H1 (cell line): ENCODE measurements around the gene ZNHIT3. TPM values are rescaled to one million over a fixed set of nuclear protein-coding genes. Genes with fewer than 3 reads are reported as not detected.
"Not testable (repeated sequence)": the region's sequence is repeated elsewhere in the genome, so short reads cannot be mapped to it uniquely, and the experiment has no call there.

ENCODE experiments used
- CTCF ChIA-PET: fragments of 300-600 bp; sonication (Branson Sonifier 250); formaldehyde crosslinking; loops from one replicate; lab custom pipeline; 2021; ENCODE audit not compliant: partially characterized antibody; lab: Charles Lee
- POLR2A ChIA-PET: fragments of 300-600 bp; sonication (Branson Sonifier 250); formaldehyde crosslinking; loops from one replicate; lab custom pipeline; 2021; ENCODE audit warnings: inconsistent platforms; ENCODE audit not compliant: partially characterized antibody; lab: Charles Lee
- DNase-seq, 2 experiments: peaks; one replicate each; pipeline versions ENCODE4 v3.0.0 to v3.0.0-alpha.2; 2010 to 2022; ENCODE audit warnings: low spot score in 2 of 2, low read depth in 1 of 2, mixed read lengths in 1 of 2
- FAIRE-seq: peaks from 2 replicates; lab custom pipeline; 2011; peaks lifted over from hg19 to GRCh38; lab: Jason Lieb, UNC
- H2AFZ ChIP-seq: 2 replicates; pipeline ENCODE4 v1.8.1; 2012; ENCODE audit warnings: low read length, inconsistent platforms
- H2AK5ac ChIP-seq: 2 replicates; pipeline ENCODE4 v1.6.1; 2013; ENCODE audit warnings: low read depth, low read length
- H2BK120ac ChIP-seq: replicated peaks from 2 replicates; pipeline ENCODE3; 2013; ENCODE audit warnings: low read depth, low read length, inconsistent platforms
- H2BK12ac ChIP-seq: 2 replicates; pipeline ENCODE4 v1.6.1; 2013; ENCODE audit warnings: low read depth, low read length
- H2BK15ac ChIP-seq: 2 replicates; pipeline ENCODE4 v1.6.1; 2013; ENCODE audit warnings: low read length
- H2BK20ac ChIP-seq: 2 replicates; pipeline ENCODE4 v1.6.1; 2013; ENCODE audit warnings: low read length
- H2BK5ac ChIP-seq: 2 replicates; pipeline ENCODE4 v1.6.1; 2013; ENCODE audit warnings: low read depth, low read length
- H3K14ac ChIP-seq: 2 replicates; pipeline ENCODE4 v1.6.1; 2013; ENCODE audit warnings: inconsistent platforms; ENCODE audit not compliant: insufficient read length
- H3K18ac ChIP-seq: 2 replicates; pipeline ENCODE4 v1.6.1; 2013; ENCODE audit warnings: low read length; ENCODE audit errors: extremely low read depth
- H3K23ac ChIP-seq: 2 replicates; pipeline ENCODE4 v1.6.1; 2013; ENCODE audit warnings: inconsistent platforms; ENCODE audit not compliant: insufficient read length
- H3K23me2 ChIP-seq: 2 replicates; pipeline ENCODE4 v1.6.1; 2013; ENCODE audit warnings: low read depth, low read length
- H3K27ac ChIP-seq: 2 replicates; pipeline ENCODE4 v1.6.1; 2011; ENCODE audit warnings: low read depth, low read length, inconsistent platforms
- H3K27me3 ChIP-seq, 4 experiments: replicated peaks in 1 of 4; 1 replicate in 1 of 4; 2 replicates in 3 of 4; pipeline versions ENCODE4 v1.6.1 to v1.8.1; 2011 to 2013; ENCODE audit warnings: low read length in 3 of 4, mild to moderate bottlenecking in 3 of 4, inconsistent platforms in 2 of 4, mixed read lengths in 2 of 4, moderate library complexity in 1 of 4; ENCODE audit not compliant: control insufficient read depth in 3 of 4, insufficient read depth in 3 of 4; ENCODE audit errors: extremely low read depth in 1 of 4
- H3K36me3 ChIP-seq, 4 experiments: 2 replicates each; pipeline versions ENCODE4 v1.6.1 to v1.8.1; 2011 to 2013; ENCODE audit warnings: mild to moderate bottlenecking in 4 of 4, low read length in 3 of 4, moderate library complexity in 2 of 4, control low read depth in 1 of 4, inconsistent platforms in 1 of 4; ENCODE audit not compliant: insufficient read depth in 4 of 4, control insufficient read depth in 2 of 4
- H3K4ac ChIP-seq: replicated peaks from 2 replicates; pipeline ENCODE3; 2013; ENCODE audit warnings: low read length, low read depth, mixed read lengths, inconsistent platforms; ENCODE audit not compliant: insufficient read length
- H3K4me1 ChIP-seq, 4 experiments: replicated peaks in 1 of 4; 1 replicate in 1 of 4; 2 replicates in 3 of 4; pipeline versions ENCODE4 v1.6.1 to v1.8.1; 2011 to 2013; ENCODE audit warnings: low read length in 3 of 4, inconsistent platforms in 2 of 4, mixed read lengths in 1 of 4; ENCODE audit not compliant: insufficient read depth in 4 of 4, control insufficient read depth in 3 of 4
- H3K4me2 ChIP-seq, 2 experiments: 2 replicates each; pipeline versions ENCODE4 v1.6.1 to v1.8.1; 2011 to 2013; ENCODE audit warnings: low read depth in 2 of 2, low read length in 2 of 2, control low read depth in 1 of 2, inconsistent platforms in 1 of 2, mild to moderate bottlenecking in 1 of 2; ENCODE audit not compliant: insufficient read depth in 1 of 2
- H3K4me3 ChIP-seq, 4 experiments: fragments of 200-600, 300-600 bp in 1 of 4; sonication (generic), shearing (Covaris generic), sonication (Bioruptor Twin) in 1 of 4; 2 replicates each; pipeline versions ENCODE4 v1.5.1 to v1.8.1; 2011 to 2016; ENCODE audit warnings: low read length in 4 of 4, low read depth in 3 of 4, control low read depth in 2 of 4, inconsistent platforms in 2 of 4, mild to moderate bottlenecking in 2 of 4, mixed read lengths in 1 of 4, moderate library complexity in 1 of 4; ENCODE audit not compliant: insufficient read depth in 2 of 4; ENCODE audit errors: extremely low read depth in 1 of 4
- H3K56ac ChIP-seq: replicated peaks from 2 replicates; pipeline ENCODE3; 2013; ENCODE audit warnings: low read depth, mild to moderate bottlenecking, mixed read lengths, low read length, inconsistent platforms; ENCODE audit not compliant: insufficient read length
- H3K79me1 ChIP-seq: 2 replicates; pipeline ENCODE4 v1.6.1; 2013; ENCODE audit warnings: low read depth, low read length, control low read depth
- H3K79me2 ChIP-seq, 2 experiments: 2 replicates each; pipeline versions ENCODE4 v1.6.1 to v1.8.1; 2012 to 2013; ENCODE audit warnings: low read length in 2 of 2, mild to moderate bottlenecking in 2 of 2, inconsistent platforms in 1 of 2; ENCODE audit not compliant: insufficient read depth in 2 of 2, control insufficient read depth in 1 of 2
- H3K9ac ChIP-seq, 4 experiments: replicated peaks in 1 of 4; 1 replicate in 1 of 4; 2 replicates in 3 of 4; pipeline versions ENCODE4 v1.6.1 to v1.8.1; 2011 to 2013; ENCODE audit warnings: low read depth in 3 of 4, low read length in 3 of 4, control low read depth in 2 of 4, mild to moderate bottlenecking in 2 of 4, moderate library complexity in 2 of 4, inconsistent platforms in 1 of 4; ENCODE audit errors: extremely low read depth in 1 of 4
- H3K9me3 ChIP-seq, 2 experiments: 2 replicates each; pipeline versions ENCODE4 v1.6.1 to v1.8.1; 2012 to 2013; ENCODE audit warnings: mild to moderate bottlenecking in 2 of 2, moderate library complexity in 2 of 2, control low read depth in 1 of 2, inconsistent platforms in 1 of 2, low read depth in 1 of 2, low read length in 1 of 2, mixed read lengths in 1 of 2; ENCODE audit not compliant: insufficient read depth in 2 of 2
- H4K20me1 ChIP-seq, 2 experiments: replicated peaks in 1 of 2; 2 replicates each; pipeline versions ENCODE3 to v1.8.1; 2011 to 2013; ENCODE audit warnings: inconsistent platforms in 2 of 2, low read length in 2 of 2, mild to moderate bottlenecking in 1 of 2; ENCODE audit not compliant: insufficient read depth in 2 of 2, control insufficient read depth in 1 of 2
- H4K5ac ChIP-seq: 2 replicates; pipeline ENCODE4 v1.6.1; 2013; ENCODE audit warnings: low read length, low read depth, mixed read lengths, inconsistent platforms; ENCODE audit not compliant: insufficient read length
- H4K8ac ChIP-seq: 2 replicates; pipeline ENCODE4 v1.8.0; 2013; ENCODE audit warnings: mild to moderate bottlenecking, moderate library complexity, low read length, inconsistent platforms; ENCODE audit not compliant: insufficient read depth; ENCODE audit errors: extremely low read depth
- H4K91ac ChIP-seq: replicated peaks from 2 replicates; pipeline ENCODE3; 2013; ENCODE audit warnings: low read length, mixed read lengths, inconsistent platforms; ENCODE audit not compliant: insufficient read length
- WGBS, 2 experiments: shearing (Covaris generic) in 1 of 2; methylation state at CpG; one replicate each; pipeline versions ENCODE4 v1.1.6 to v1.1.7; 2013 to 2015; ENCODE audit warnings: low lambda C conversion rate in 2 of 2, mixed read lengths in 2 of 2, inconsistent platforms in 1 of 2, low coverage in 1 of 2, missing lambda C conversion rate in 1 of 2; ENCODE audit not compliant: insufficient replicate concordance in 2 of 2, insufficient coverage in 1 of 2, insufficient read length in 1 of 2; ENCODE audit errors: extremely low coverage in 1 of 2, missing lambda C conversion rate in 1 of 2; 5-methylcytosine and 5-hydroxymethylcytosine counted together
- polyA plus RNA-seq, 7 experiments: library from polyadenylated mRNA; depleted of rRNA in 3 of 7; stranded (reverse) in 5 of 7; unstranded in 2 of 7; fragments of >200 nt in 5 of 7; fragments of 200-250 nt in 2 of 7; gene quantifications; 1 replicate in 5 of 7; 2 replicates in 1 of 7; 4 replicates in 1 of 7; pipeline versions ENCODE4 v1.2.1 to v1.2.3, GENCODE V29; 2011 to 2013; ENCODE audit warnings: missing spikeins in 2 of 7, mixed read lengths in 2 of 7
- total RNA-seq: library from RNA; stranded (reverse); fragmentation: NEBNext Ultra II Directional; extraction: Animal tissue kit (Norgen Biotek cat#: 25700); gene quantifications from 2 replicates; pipeline ENCODE4 v1.2.1, GENCODE V29; 2021

Gene ZNHIT3
- total and polyA plus RNA-seq, 2 of the 8 experiments (the other 6 are each of a cell fraction or from before 2014, with no cell fraction given): 59.1 to 147 TPM

DNA sequence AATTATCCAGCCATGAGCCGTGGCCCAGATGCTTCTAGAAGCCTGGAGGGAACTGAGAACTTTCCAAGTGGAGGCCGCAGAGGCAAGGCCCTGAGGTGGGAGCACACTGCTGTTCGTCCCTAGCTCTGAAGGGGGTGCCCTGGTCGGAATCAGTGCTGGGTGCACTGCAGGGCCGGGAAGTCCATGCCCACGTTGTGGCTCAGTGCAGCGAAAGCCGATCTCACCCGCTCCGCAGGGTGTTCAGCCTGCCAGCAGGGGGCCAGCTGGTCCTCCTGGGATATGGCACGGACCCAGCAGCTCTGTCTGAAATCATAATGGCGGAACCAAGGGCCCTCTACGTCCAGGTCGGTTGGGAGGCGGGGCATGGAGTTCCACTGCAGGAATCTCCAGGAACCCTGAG lies 36.5 kb upstream of the ZNHIT3 start:
- H3K79me1 ChIP-seq, H3K27ac ChIP-seq: not testable (repeated sequence)
- 92% methylated on average over 5 of the region's 15 CpGs; no CpG with 5 or more reads in 1 of the 2 experiments for WGBS, 2 experiments

DNA sequence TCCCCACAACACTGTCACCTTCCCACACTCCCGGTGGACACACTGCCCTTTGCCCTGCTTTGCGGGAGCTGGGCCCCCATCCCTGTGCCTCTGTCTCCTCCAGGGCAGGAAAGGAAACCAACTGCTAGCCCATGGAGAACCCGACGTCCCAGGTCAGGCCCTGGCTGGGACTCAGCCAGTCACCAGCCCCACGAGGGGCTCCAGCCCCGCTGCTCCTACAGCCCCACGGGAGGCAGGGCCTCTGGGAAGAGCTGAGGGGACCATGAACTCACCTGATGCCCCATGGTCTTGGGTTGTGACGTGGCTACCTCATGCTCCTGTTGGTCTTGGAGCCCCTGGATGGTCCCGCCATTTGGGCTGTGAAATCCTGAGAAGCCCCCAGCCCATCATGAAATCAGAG lies 33.6 kb upstream of the ZNHIT3 start:
- WGBS, 2 experiments: 88% methylated on average over 4 of the region's 9 CpGs; no CpG with 5 or more reads in 1 of the 2 experiments
- H3K9me3 ChIP-seq, H3K4me3 ChIP-seq, H3K56ac ChIP-seq, H2BK15ac ChIP-seq, H2BK120ac ChIP-seq, H3K27ac ChIP-seq, H3K18ac ChIP-seq, H3K14ac ChIP-seq, H4K91ac ChIP-seq, H3K9ac ChIP-seq, H3K23me2 ChIP-seq, H3K23ac ChIP-seq, CTCF ChIA-PET, H3K4me2 ChIP-seq, H2AK5ac ChIP-seq, H3K27me3 ChIP-seq, H3K79me2 ChIP-seq, H3K4me1 ChIP-seq, H2BK20ac ChIP-seq, POLR2A ChIA-PET, H2AFZ ChIP-seq, H4K5ac ChIP-seq, H2BK12ac ChIP-seq, H3K79me1 ChIP-seq, H3K36me3 ChIP-seq, H4K8ac ChIP-seq, H2BK5ac ChIP-seq, DNase-seq, H3K4ac ChIP-seq, FAIRE-seq, H4K20me1 ChIP-seq: not testable (repeated sequence)

More for the DNA sequence above, 36.5 kb upstream of the ZNHIT3 start:
- H2AFZ ChIP-seq, H2BK5ac ChIP-seq, H4K8ac ChIP-seq, H4K5ac ChIP-seq, H3K14ac ChIP-seq, POLR2A ChIA-PET, H2BK20ac ChIP-seq, H3K18ac ChIP-seq, H3K56ac ChIP-seq, H3K23me2 ChIP-seq, FAIRE-seq, H2BK12ac ChIP-seq, H3K9ac ChIP-seq, H3K4me3 ChIP-seq, H3K27me3 ChIP-seq, H3K23ac ChIP-seq, H2BK120ac ChIP-seq, DNase-seq, H2BK15ac ChIP-seq, CTCF ChIA-PET, H3K4me1 ChIP-seq, H4K20me1 ChIP-seq, H2AK5ac ChIP-seq, H4K91ac ChIP-seq, H3K79me2 ChIP-seq, H3K36me3 ChIP-seq, H3K4me2 ChIP-seq, H3K4ac ChIP-seq, H3K9me3 ChIP-seq: not testable (repeated sequence)
